A673 (cell line): ENCODE results near the gene POFUT1. TPM values are rescaled to one million over a fixed set of nuclear protein-coding genes. Genes with fewer than 3 reads are reported as not detected.

Experiments used
- BruUV-seq: library from RNA; stranded (reverse); fragments of 400-500 nt; replicated peaks from 2 replicates; lab custom pipeline; 2021; lab: Mats Ljungman, UMichigan
- CTCF ChIA-PET: fragments of 300-600 bp; sonication (Branson Sonifier 250); formaldehyde crosslinking; loops from one replicate; lab custom pipeline; 2022; ENCODE audit warnings: antibody characterized with exemption; lab: Charles Lee
- POLR2A ChIA-PET: fragments of 300-600 bp; sonication (Branson Sonifier 250); formaldehyde crosslinking; loops from one replicate; lab custom pipeline; 2022; ENCODE audit warnings: antibody characterized with exemption; ENCODE audit not compliant: low non-redundant PET; lab: Charles Lee
- DNase-seq: peaks from one replicate; pipeline ENCODE4 v3.0.0-alpha.2; 2015; ENCODE audit warnings: low spot score
- H3K27ac ChIP-seq: fragments of 200-600 bp; sonication (generic); 2 replicates; pipeline ENCODE4 v1.5.1; 2016; ENCODE audit warnings: mixed run types, low read depth, mild to moderate bottlenecking, mixed read lengths, antibody characterized with exemption, low read length; ENCODE audit not compliant: poor library complexity, severe bottlenecking
- H3K27me3 ChIP-seq: fragments of 200-600 bp; sonication (generic); replicated peaks from 2 replicates; pipeline ENCODE4 v1.6.1; 2017; ENCODE audit warnings: mixed run types, low read depth, mild to moderate bottlenecking, mixed read lengths, antibody characterized with exemption, low read length; ENCODE audit not compliant: insufficient read depth, poor library complexity
- H3K36me3 ChIP-seq: fragments of 200-600 bp; sonication (generic); 2 replicates; pipeline ENCODE4 v1.6.1; 2016; ENCODE audit warnings: mixed run types, mild to moderate bottlenecking, mixed read lengths, antibody characterized with exemption, low read length; ENCODE audit not compliant: insufficient read depth, poor library complexity, severe bottlenecking
- H3K4me1 ChIP-seq: fragments of 200-600 bp; sonication (generic); 2 replicates; pipeline ENCODE4 v1.6.1; 2017; ENCODE audit warnings: mixed run types, mild to moderate bottlenecking, mixed read lengths, antibody characterized with exemption, low read length; ENCODE audit not compliant: insufficient read depth, poor library complexity, severe bottlenecking
- H3K4me3 ChIP-seq: fragments of 200-600 bp; sonication (generic); 2 replicates; pipeline ENCODE4 v1.5.1; 2016; ENCODE audit warnings: low read depth, mixed run types, mild to moderate bottlenecking, mixed read lengths, low read length; ENCODE audit not compliant: poor library complexity, severe bottlenecking
- H3K9me3 ChIP-seq: fragments of 200-600 bp; sonication (generic); 2 replicates; pipeline ENCODE4 v1.6.1; 2016; ENCODE audit warnings: mixed run types, low read depth, mild to moderate bottlenecking, mixed read lengths, antibody characterized with exemption, low read length; ENCODE audit not compliant: poor library complexity, severe bottlenecking
- EZH2 ChIP-seq: fragments of 200-600 bp; sonication (generic); IDR thresholded peaks from 2 replicates; pipeline ENCODE4 v1.6.1; 2017; ENCODE audit warnings: borderline replicate concordance, low read depth, mild to moderate bottlenecking, mixed read lengths, antibody characterized with exemption, low read length; ENCODE audit not compliant: poor library complexity, severe bottlenecking
- intact Hi-C: fragments of 100-400 bp; cut with micrococcal nuclease; formaldehyde crosslinking; loops from one replicate; pipeline ENCODE4 v1.10.0; 2022; ENCODE audit not compliant: unreplicated experiment
- total RNA-seq: library from RNA; stranded (reverse); gene quantifications from 2 replicates; pipeline ENCODE4 v1.2.3, GENCODE V29; 2021
- TF ChIP-seq, protein P1 (sequence below): fragments of 300-800, 200-600 bp; sonication (generic); conservative IDR thresholded peaks from 2 replicates; pipeline ENCODE4 v1.5.1; 2017; ENCODE audit warnings: low read depth, mild to moderate bottlenecking, antibody characterized with exemption, low read length, moderate library complexity, mixed read lengths

The POFUT1 gene
- total RNA-seq, 1 experiment from 2014 or later = 55.9 TPM

DNA sequence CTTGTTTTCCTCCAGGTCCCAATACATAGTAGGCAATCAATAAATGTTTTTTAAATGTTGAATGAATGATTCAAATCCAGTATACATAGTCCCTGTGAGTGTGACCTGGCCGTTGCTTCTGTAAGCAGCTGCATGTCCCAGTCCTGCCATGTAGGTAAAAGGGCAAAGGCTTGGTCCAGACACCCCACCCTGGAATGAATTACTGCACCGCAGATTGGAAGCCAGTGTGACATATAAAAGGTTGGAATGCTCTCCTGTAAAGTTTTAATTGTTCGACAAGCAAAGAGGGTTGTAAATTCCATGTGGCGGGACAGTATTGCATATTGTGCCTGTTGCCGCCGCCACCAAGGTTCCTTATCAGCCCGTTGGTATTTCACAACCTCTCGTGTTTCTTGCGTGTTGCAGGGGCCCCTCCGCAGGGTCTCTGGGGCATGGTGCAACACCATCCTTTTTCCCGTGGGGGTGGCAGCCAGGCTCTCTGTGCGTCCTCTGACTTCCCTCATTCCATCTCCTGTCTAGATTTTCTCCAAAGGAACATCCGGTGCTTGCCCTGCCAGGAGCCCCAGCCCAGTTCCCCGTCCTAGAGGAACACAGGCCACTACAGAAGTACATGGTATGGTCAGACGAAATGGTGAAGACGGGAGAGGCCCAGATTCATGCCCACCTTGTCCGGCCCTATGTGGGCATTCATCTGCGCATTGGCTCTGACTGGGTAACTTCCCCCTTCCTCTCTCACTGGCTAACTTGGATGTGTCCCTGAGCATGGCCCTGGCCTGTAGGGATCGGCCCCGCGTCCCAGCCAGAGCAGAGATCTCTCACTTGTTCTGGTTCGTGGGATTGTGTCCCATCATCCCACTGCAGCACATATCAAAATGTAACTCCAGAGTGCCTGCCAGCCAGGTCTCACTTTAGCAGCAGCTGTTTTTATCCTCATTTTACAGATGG is 20.3 kb downstream of the POFUT1 start:
- Histone ChIP-seq H3K9me3 (no peaks in the 10 kb centered on the region), H3K4me1 (peaks cover 9% of the 10 kb centered on the region), H3K27ac (no peak overlapping the region), H3K36me3 (peaks cover 59% of the 10 kb centered on the region), H3K27me3 (no peaks in the 10 kb centered on the region), H3K4me3 (no peak overlapping the region)
- POLR2A ChIA-PET = no interaction called here
- CTCF ChIA-PET = no interaction called here
- no TSS peak for BruUV-seq
- TF ChIP-seq EZH2 = no peak
- TF ChIP-seq, protein P1, sequence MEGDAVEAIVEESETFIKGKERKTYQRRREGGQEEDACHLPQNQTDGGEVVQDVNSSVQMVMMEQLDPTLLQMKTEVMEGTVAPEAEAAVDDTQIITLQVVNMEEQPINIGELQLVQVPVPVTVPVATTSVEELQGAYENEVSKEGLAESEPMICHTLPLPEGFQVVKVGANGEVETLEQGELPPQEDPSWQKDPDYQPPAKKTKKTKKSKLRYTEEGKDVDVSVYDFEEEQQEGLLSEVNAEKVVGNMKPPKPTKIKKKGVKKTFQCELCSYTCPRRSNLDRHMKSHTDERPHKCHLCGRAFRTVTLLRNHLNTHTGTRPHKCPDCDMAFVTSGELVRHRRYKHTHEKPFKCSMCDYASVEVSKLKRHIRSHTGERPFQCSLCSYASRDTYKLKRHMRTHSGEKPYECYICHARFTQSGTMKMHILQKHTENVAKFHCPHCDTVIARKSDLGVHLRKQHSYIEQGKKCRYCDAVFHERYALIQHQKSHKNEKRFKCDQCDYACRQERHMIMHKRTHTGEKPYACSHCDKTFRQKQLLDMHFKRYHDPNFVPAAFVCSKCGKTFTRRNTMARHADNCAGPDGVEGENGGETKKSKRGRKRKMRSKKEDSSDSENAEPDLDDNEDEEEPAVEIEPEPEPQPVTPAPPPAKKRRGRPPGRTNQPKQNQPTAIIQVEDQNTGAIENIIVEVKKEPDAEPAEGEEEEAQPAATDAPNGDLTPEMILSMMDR = no peak
- no peak for DNase-seq
- intact Hi-C loops = no loop called here

DNA sequence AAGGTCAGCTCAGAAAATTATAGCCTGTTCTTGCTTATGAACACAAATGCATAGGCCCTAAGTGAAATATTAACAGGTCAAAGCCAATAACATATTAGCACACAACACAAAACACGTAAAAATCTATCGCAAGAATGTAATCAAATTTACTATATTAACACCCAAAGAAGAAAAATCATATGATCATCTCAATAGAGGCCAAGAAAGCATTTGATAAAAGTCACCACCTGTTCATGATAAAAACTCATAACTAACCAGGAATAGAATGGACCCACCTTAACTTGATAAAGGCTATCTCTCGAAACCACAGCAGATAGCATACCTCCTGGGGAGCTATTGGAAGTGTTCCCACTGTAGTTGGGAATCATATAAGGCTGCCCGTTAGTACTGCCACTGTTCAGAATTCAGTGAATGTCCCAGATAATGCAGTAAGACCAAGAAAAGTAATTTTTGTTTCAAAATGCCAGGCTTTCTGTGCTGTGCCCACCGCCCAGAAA is 21.6 kb downstream of the POFUT1 start:
- TF ChIP-seq, protein P1 = no peak
- TF ChIP-seq EZH2 = no peak
- peaks cover 9% of the 10 kb centered on the region for H3K4me1 ChIP-seq
- no peaks in the 10 kb centered on the region for H3K27me3 ChIP-seq
- POLR2A ChIA-PET = no interaction called here
- CTCF ChIA-PET = no interaction called here
- H3K9me3 ChIP-seq = no peaks in the 10 kb centered on the region
- BruUV-seq = no TSS peak
- intact Hi-C loops = no loop called here
- no peak overlapping the region for H3K27ac ChIP-seq
- H3K36me3 ChIP-seq = peaks cover 64% of the 10 kb centered on the region
- DNase-seq = no peak
- H3K4me3 ChIP-seq = no peak overlapping the region

DNA sequence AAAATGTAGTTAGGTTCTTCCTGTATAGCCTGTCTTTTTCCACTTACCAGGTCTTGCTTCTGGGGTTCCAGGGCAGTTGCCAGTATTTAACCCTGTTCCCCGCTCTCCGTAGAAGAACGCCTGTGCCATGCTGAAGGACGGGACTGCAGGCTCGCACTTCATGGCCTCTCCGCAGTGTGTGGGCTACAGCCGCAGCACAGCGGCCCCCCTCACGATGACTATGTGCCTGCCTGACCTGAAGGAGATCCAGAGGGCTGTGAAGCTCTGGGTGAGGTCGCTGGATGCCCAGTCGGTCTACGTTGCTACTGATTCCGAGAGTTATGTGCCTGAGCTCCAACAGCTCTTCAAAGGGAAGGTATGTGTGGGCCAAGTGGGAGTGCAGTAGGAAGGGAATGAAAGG is 23.0 kb downstream of the POFUT1 start:
- peaks cover 74% of the 10 kb centered on the region for H3K36me3 ChIP-seq
- peaks cover 9% of the 10 kb centered on the region for H3K4me1 ChIP-seq
- no TSS peak for BruUV-seq
- DNase-seq = no peak
- TF ChIP-seq EZH2 = no peak
- TF ChIP-seq, protein P1 = no peak
- intact Hi-C loops = no loop called here
- no peaks in the 10 kb centered on the region for H3K27me3 ChIP-seq
- ChIA-PET CTCF (no interaction called here), POLR2A (no interaction called here)
- no peak overlapping the region for H3K27ac ChIP-seq
- no peaks in the 10 kb centered on the region for H3K9me3 ChIP-seq
- H3K4me3 ChIP-seq = no peak overlapping the region
